ENCODE results near the gene DDR1.
"Not testable (repeated sequence)": the region's sequence is repeated elsewhere in the genome, so short reads cannot be mapped to it uniquely, and the experiment has no call there.

DDR1 gene

DNA sequence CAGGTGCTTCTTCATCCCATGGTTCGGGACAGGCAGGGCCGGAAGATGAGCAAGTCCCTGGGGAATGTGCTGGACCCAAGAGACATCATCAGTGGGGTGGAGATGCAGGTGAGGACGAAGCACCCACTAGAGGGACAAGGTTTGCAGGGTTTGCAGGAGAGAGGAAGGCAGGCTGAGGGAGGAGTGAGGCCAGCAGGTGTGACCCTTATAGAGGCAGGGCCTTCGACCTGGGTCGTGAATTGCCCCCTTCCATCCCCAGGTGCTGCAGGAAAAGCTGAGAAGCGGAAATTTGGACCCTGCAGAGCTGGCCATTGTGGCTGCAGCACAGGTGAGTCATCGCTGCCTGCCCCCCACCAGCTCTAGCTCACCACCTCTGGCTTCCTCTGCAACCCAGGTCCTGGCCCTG is 38.1 kb downstream of the DDR1 start:
- no peak for ATAC-seq

- ATAC-seq = not testable (repeated sequence)
These were observed 39.8 kb downstream of the DDR1 start for GRCh38 chr6:30924040-30924627.

DNA sequence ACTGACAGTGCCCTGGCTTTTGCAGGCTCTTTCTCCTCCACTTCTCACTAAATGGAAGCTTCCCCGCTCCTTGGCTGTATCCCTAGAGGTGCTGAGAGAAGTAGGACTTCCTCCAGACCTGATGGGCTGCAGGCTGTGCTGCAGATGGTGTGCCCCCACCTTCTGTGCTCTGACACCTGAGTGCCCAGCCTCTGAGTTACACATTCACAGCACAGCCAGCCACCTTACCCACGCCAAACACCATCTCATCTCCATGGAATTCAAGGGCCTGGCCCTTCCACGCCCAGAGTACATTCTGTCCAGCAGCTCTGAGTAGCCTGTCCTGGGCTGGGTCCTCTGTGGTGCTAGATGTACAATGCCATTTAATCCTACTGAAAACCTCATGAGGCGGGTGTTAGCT is 42.3 kb downstream of the DDR1 start:
- no peak for ATAC-seq

GRCh38 chr6:30927080-30927479 is 42.8 kb downstream of the DDR1 start:
- not testable (repeated sequence) for ATAC-seq

DNA sequence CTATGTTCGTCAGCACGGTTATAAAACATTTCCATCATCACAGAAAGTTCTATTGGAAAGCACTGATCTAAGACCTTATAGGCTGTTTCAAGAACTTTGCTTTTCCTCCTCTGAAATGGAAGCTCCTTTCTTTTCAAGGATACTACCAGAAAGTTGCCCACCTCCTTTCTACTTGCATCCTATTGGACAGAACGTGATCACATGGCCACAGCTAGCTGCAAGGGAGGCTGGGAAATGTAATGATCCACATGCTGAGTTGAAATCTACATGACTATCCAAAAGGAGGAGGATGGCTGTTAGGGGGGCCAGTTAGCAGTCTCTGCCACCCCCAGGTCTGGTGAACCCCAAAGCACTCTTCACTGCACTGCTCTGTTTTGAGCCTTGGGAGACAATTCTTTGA is 44.4 kb downstream of the DDR1 start:
- no peak for ATAC-seq

DNA sequence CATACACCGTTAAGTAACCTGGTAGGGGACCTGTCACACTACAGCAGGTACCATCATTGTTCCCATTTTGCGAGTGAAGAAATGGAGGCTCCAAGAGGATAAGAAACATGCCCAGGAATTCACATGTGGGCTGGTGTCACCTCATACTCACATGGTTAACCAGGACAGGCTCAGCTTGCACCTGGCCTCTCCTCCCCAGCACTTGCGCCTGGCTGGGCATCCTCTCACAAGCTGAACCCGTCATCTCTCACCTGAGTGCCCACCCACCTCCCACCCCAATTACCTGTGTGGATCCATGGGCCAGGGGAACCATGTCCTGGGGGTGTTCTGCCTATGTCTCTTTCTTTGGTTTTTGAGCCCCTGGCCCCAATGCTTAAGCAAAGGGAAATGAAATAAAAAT is 46.2 kb downstream of the DDR1 start:
- ATAC-seq = no peak

DNA sequence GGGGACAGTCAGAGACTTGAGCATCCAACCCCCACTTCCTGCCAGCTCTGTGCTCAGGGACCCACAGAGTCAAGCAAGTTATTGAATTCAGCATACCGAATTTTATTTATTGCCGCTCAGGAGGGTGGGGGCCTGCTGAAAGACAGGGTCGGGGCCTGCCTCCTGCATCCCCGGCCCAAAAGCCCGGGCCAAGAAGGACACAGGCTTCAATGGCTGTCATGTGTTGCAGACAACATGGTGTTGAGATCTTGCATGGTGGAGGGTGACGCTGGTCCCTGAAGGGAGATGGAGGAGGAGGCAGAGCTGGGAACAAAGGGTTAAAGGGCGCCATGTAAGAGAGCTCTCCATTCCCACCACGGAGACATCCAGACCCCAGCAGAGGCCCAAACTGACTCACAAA is 47.0 kb downstream of the DDR1 start:
- no peak for ATAC-seq

DNA sequence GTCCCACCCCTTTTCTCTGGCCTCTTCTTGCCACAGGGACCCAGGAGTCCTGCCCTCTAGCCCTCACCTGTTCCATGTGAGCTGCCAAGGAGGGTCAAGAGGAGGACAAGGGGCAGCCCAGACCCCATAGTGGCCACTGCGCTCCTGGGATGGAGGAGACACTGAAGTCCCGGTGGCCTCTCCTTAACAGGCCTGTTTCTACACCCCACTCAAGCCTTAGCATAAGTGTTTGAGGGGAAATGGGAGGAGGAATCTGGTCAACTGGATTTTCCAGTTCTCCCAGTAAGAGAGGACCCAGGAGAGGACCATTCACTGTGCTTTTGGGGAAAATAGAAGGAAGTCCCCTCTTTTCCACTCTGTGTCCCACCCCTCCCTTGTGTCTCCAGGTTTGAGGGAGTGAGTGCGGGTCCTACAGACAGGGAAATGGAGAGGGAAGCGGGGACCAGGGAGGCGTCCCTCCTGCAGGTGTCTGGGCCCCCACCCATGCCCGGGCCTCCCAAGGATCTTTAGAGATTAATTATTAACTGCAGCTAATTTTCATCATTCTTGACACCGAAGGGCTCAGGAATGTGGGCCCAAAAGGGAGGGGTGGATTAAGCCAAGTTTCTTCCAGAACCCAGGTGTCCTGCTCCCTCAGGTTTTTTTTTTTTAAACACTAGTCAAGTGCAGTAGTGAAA is 47.8 kb downstream of the DDR1 start, which contains the start of gene SFTA2:
TSS of gene SFTA2 (minus strand) at position 202 of the 677 bp plus-strand sequence. CDS start at position 128, 74 bp downstream.
- no peak for ATAC-seq

- no peak for ATAC-seq
These were observed 48.5 kb downstream of the DDR1 start for GRCh38 chr6:30932665-30933365.

- ATAC-seq = no peak
These were observed 50.7 kb downstream of the DDR1 start for GRCh38 chr6:30935018-30935417.

DNA sequence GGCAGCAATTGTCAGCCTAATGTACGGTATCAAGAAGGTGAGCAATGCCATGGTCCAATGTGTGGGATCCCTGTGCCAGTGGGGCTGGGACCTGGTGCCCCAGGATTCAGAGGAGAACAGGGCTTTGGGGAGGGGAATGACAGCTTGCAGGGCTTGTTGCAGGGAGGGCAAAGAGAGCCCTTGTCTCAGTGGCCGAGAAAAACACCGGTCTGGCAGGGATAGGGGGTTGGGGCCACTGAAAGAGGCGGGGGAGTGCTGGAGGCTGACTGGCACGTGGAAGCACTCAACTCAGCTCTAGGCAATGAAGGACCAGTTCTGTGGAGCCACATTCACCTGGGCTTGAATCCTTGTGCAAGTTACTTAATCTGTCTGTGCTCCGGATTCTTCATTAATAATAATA is 52.9 kb downstream of the DDR1 start:
- no peak for ATAC-seq

DNA sequence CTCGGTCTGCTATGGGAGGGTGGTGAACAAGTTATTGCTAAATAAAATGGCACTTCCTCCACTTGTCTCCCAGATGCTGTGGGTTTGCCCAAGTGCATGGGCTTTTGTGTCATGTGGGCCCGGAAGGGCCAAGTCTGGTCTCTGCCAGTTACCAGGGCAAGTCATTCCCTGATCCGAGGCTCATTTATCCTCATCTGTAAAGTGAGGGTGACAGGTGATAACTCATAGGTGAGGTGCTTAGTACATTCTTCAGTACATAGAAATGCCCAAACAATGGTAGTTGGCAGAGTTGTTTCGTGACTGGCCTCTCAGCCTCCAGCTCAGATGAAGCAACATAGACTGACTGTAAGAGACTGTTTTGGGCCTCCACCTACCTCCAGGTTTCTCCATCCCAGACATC is 54.4 kb downstream of the DDR1 start:
- no peak for ATAC-seq

- no peak for ATAC-seq
These were observed 55.2 kb downstream of the DDR1 start for GRCh38 chr6:30939473-30939872.

DNA sequence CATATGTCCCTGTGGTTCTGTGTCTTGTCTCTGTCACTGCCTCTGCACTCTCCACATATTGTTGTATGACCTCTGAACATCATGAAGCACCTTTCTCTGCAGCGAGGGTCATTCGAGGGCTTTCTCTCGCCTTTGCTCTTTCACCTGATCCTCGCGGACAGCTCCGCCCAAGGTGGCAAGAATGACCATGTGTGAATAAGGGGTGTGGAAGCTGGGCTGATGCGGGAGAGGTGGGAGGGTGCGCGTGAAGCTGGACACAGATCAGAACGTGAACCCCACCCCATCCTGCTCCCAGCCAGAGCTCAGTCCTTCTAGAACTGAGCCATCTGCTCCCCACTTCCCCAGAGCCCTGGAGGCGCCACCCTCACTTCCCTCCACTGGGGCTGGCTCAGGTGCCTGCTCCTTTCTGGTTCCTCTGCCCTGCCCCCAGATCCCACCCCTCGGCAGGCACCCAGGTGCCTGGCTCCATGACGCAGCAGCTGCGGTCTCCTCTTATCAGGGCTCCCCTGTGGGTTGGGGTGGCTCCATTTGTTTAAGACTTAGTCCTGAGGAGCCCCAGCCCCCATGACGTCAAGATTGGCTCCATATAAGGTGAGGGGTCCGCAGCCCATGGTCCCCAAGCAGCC is 56.2 kb downstream of the DDR1 start, which contains the start of gene MUCL3:
TSS of gene MUCL3 (plus strand) at position 613 of the 626 bp plus-strand sequence. CDS start 27 bp downstream, outside the sequence.
- ATAC-seq = no peak

DNA sequence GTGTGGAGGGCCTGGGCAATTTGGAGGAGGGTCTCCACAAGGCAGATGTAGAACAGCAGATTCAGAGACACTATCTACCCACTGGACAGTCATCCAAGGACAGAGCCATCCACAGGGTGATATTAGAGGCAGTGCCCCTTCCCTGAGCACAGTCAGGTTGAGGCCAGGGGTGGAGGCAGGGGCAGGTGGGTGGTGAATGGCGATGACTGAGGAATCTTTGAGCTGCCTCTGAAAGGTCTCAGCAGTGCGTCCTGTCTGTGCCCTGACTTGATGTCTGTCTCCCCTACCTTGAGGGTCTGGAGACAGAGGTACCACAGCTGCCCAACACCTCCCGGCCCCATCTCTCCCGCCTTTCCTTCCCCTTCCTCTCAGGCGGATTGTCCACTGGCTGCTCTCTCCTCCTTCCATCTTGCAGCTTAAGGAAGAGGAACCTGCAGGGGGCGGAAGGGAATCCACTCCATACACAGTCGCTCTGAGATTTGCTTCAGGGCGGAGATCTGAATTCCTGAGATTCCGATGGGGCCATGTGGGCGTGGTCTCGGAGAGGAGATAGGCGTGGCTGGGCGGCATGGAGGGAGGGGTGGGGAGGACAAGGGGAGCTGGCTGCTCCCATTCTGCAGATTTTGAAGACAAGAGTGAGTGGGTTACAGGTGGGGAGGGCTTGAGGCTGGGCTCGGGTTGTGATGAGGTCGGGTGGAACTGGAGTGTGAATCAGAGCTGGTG is 58.2 kb downstream of the DDR1 start:
- no peak for ATAC-seq

DNA sequence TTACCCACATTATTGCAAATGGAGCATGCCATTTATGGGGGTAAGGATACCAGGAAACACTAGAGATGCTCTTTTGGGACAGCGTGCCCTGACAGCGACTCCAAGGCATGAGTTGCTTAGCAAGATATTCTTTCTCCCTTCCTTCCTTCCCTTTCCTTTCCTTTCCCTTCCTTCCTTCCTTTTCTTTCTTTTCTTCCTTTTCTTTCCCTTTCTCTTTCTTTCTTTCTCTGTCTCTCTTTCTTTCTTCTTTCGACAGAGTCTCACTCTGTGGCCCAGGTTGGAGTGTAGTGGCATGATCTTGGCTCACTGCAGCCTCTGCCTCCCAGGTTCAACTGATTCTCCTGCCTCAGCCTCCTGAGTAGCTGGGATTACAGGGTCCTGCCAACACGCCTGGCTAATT is 59.7 kb downstream of the DDR1 start:
- no peak for ATAC-seq

GRCh38 chr6:30945281-30945680 is 61.0 kb downstream of the DDR1 start:
- no peak for ATAC-seq

- ATAC-seq = no peak
These were observed 62.9 kb downstream of the DDR1 start for GRCh38 chr6:30947231-30947630.

GRCh38 chr6:30948811-30949210 is 64.5 kb downstream of the DDR1 start:
- ATAC-seq = no peak
